HG03139 (cell line): ENCODE results near the gene TMEM187.

Source experiments
- ATAC-seq: cut with Tn5 transposase; IDR thresholded peaks from one replicate; pipeline ENCODE4 v1.9.1; 2021; ENCODE audit not compliant: unreplicated experiment

TMEM187 gene

GRCh38 chrX:153972368-153973126, at the start of gene TMEM187:
Gene TMEM187 (plus strand): TSS chrX:153972754. CDS start chrX:153982063, 9,309 bp downstream.
- ATAC-seq = peak; percentile 32

DNA sequence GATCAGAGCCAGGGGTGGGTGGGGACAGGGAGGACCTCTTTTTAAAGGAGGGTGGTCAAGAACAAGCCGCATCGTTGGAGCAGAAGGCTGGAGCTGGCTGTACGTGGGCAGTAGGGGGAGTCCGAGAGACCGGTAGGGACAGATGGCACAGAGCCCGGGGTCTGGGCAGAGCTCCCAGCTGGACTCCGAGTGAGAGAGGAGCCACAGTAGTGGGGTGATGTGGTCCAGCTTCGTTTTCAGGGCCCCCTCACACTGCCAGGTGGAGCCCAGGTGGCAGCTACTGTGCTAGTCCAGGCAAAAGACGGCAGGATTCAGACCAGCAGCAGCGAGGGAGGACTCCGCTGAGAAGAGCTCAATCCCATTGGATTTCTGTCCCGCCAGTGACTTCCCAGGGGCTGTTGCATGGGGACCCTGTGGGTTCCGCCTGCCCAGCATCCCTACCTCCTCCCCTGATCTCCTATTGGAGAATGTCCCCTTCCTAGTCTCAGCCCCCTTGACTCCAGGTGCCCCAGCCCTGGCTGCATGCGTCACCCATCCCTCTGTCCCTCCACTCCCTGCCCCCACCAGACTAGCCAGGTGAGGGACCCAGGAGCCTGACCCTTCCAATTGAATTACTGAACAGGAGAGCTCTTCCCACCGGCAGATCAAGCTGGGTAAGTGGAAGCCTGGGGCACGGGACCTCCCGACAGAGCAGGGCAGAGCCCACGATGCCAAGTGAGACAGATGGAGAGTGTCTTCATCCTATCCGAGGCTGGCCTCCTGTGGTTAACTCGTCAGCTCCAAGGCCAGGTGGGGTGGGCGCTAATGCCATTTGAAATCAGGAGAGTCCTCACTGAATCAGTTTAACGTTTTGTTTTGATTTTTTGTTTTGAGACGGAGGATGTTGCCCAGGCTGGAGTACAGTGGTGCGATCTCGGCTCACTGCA, 49.4 kb upstream of the TMEM187 start:
- no peak for ATAC-seq

- ATAC-seq = no peak
Measured at GRCh38 chrX:153924149-153924861, 48.2 kb upstream of the TMEM187 start.

- ATAC-seq = no peak
Measured at GRCh38 chrX:153925387-153925738, 47.2 kb upstream of the TMEM187 start.

- no peak for ATAC-seq
Measured at GRCh38 chrX:153925739-153926551, 46.6 kb upstream of the TMEM187 start, which contains the start of gene ARHGAP4. Gene ARHGAP4 (minus strand): TSS chrX:153926264. CDS start chrX:153926202, 62 bp downstream.

DNA sequence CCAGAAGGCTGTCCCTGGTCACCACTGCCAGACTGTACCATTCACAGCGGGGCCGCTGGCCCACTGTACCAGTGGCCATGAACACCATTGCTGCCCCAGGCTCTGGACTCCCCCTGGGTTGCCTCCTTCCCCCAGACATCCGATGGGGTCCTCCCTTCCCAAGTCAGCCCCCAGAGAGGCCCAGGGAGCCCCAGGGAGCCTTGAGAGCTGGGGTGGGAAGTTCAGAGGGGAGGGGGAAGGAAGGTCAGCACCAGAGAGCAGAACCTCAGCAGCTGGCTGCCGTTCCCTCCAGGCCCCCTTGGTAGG, 46.0 kb upstream of the TMEM187 start:
- no peak for ATAC-seq

- no peak for ATAC-seq
Measured at GRCh38 chrX:153926858-153927671, 45.5 kb upstream of the TMEM187 start.

GRCh38 chrX:153927672-153927921, 45.0 kb upstream of the TMEM187 start:
- ATAC-seq = no peak

DNA sequence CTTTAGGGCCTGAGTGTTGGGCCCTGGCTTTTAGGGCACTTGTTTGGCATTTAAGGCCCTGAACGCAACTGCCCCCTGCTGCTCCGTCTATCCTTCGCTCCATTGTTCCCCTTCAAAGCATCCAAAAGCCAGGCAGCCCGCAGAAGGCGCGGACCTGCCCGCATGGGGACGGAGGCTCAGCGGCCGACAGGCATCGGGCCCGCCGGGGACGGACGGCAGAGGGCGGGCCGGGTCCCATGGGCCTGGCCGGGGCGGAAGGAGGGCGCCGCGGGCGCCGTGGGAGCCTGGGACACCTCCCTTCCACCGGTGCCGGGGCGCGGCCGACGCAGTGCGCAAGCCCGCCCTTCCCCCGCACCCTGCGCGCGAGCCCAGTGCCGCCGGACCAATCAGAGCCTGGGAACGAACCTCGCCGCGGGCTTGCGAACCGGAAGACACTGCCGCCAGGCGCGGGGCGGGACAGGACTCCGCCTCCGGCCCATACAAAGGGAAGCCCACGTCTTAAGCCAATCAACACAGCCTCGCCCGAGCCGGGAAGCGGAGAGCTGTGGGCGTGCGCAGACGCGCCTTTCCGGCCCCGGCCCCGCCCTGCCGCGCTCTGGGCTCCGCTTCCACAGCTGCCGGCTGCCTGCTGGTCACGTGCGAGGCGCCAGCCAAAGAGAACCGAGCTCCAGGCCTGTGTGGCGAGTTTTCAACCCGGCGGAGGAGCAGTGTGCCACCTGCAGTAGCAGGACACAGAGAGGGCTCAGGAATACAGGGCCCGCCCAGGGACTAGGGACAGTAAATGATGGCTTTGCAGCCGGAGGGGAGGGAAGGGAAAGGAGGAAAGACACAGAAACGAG, 44.4 kb upstream of the TMEM187 start:
- ATAC-seq = peak; percentile 61

DNA sequence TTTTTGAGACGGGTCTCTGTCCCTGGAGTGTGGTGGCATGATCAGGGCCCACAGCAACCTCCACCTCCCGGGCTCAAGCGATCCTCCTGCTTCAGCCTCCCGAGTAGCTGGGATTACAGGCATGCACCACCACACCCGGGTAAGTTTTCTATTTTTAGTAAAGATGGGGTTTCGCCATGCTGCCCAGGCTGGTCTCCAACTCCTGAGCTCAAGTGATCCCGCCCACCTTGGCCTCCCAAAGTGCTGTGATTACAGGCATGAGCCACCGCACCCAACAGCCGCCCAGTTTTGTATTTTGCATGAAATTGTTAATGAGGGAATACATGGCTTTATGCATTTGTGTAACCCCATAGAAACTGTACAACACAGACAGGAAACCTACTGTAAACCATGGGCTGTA, 43.7 kb upstream of the TMEM187 start:
- ATAC-seq = no peak

GRCh38 chrX:153929576-153929975, 43.0 kb upstream of the TMEM187 start:
- ATAC-seq = no peak

DNA sequence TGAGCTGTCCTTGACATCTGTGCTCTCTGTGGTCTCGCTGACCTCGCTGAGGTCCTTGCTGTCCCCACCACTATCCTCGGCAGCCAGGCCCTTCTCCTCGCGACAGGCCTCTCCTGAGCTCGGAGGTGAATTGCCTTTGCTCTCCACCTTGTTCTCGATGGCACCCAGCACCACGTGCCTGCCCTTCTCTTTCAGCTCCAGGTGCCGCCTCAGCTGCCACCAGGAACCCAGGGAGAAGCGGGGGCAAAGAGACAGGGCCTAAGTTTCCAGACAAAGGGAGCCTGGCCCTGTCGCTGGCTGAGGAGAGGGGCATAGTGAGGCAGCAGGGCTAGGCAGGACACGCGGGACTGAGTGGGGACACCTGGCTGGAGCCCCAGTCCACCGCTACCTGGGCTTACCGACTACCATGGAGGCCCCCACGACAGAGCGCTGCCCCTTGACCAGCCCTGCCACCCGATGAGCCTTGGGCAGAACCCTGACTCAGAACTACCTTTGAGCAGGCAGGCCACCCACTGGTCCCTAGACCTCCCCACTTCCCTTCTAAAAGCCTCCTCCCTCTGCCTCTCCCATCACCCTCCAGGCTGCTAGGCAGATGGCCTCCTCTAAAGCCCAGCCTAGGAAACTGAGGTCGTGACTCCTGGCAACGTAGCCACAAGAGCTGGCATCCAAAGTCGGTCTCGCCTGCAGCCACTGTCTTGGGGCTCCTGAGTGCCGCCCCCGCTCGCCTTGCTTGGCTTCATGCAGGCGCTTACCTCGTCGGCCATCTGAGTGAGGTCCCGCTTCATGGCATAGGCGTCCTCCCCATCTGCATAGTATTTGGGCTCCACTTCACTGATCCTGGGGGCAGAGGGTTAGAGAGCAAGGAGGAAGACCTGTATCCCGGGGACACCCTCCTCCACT, 42.3 kb upstream of the TMEM187 start:
- ATAC-seq = no peak

DNA sequence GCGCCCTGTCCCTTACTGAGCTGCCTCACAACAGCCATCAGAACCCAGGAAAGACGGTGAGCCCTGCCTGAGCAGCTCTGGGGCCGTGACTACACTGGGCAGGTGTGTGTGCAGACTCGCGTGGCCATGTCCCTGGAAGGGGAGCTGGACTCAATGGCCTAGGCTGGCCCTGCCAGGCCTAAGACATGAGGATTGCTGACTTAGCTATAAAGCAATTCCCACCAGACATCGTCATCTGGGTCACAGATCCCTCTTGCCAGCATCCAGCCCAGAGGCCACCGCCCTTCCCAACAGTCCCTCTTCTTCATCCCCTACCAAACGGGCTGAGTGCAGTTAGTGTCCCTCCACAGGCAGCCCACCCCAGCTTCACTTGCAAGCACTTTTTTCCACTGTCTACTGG, 41.4 kb upstream of the TMEM187 start:
- no peak for ATAC-seq

DNA sequence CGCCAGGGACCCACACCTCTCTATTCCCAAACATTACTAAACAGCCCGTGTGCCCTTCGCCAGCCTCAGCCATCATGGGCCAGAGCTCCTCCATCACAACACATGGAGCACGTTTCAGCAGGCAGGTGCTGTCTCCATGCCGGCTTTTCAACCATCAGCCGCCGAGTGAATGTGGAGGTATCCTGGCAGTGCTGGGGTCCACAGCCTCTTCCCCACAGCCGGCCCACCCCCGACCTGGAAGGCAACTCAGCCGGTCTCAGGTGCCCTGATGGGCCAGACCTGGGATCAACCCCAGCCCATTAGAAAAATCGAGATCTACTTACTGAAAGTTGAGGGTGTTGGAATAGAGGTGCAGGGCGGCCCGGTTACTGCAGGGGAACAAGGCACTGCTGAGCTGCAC, 40.8 kb upstream of the TMEM187 start:
- ATAC-seq = no peak

GRCh38 chrX:153932220-153932915, 40.2 kb upstream of the TMEM187 start:
- no peak for ATAC-seq

DNA sequence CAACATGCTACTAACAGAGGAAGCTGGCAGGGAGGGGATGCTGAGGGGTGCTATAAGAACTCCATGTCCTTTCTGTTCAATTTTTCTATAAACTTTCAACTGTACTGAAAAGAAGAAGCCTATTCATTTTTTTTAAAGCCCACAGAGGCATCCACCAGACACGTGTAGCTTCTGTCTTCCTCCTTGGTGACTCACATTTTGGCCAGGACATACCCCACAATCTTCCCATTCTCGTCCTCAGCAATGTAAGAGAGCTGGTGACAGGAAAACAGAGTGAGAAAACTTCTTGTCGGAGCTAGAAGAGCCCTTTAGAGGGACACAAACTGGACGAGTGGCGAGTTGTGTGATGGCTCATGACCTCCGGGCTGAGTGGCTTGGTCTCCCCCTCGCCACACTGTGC, 38.8 kb upstream of the TMEM187 start:
- no peak for ATAC-seq

DNA sequence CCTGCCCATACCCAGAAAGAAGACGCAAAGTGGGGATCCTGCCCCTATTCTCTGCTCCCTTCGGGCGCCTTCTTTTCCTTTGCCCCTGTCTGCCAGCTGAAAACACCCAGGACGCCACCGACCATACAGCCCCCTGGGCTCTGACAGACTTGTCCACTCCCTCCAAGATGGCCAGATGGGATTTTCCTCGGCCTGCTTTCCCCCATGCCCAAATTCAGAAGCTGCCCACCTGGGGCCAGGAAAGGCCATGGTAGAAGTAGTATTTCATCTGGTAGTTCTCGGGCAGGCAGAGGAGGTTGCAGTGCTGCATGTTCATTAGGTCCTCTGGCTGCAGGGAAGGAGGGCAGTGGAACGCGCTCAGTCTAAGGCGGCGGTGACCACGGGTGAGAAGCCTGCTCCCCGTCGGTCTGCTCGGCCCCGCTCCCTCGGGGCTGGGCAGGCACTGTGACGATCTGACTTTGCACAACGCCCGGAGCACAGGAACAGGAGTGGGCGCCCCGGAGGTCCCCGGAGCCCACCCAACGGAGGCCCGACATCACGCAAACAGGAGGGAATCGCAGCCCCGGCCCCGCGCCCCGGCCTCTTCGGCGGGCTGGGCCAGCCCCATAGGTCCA, 38.3 kb upstream of the TMEM187 start:
- no peak for ATAC-seq
